Neural cell (in vitro differentiated cells): ENCODE measurements around the gene ENTREP1. TPM values are rescaled to one million over a fixed set of nuclear protein-coding genes. Genes with fewer than 3 reads are reported as not detected.

Experiments used
- H2AFZ ChIP-seq: fragments of 200-600, 300-800 bp; sonication (generic), shearing (Covaris generic); 2 replicates; pipeline ENCODE4 v1.6.0; 2014; ENCODE audit warnings: low read depth, mild to moderate bottlenecking, antibody characterized with exemption, low read length, moderate library complexity
- H3F3A ChIP-seq: fragments of 200-600 bp; shearing (Covaris generic); 2 replicates; pipeline ENCODE4 v1.6.1; 2016; ENCODE audit warnings: mild to moderate bottlenecking, moderate library complexity, mixed read lengths, antibody characterized with exemption, low read length; ENCODE audit not compliant: insufficient read depth, poor library complexity, severe bottlenecking
- H3K27ac ChIP-seq: fragments of 200-600, 300-800 bp; sonication (generic), shearing (Covaris generic); 2 replicates; pipeline ENCODE4 v1.5.1; 2014; ENCODE audit warnings: mild to moderate bottlenecking, low read length, moderate library complexity
- H3K27me3 ChIP-seq: fragments of 300-800, 200-600 bp; sonication (generic), shearing (Covaris generic); 2 replicates; pipeline ENCODE4 v1.6.0; 2014; ENCODE audit warnings: mild to moderate bottlenecking, low read depth, low read length, moderate library complexity; ENCODE audit not compliant: insufficient read depth
- H3K36me3 ChIP-seq: fragments of 300-800, 200-600 bp; sonication (generic), shearing (Covaris generic); 2 replicates; pipeline ENCODE4 v1.5.1; 2014; ENCODE audit warnings: mild to moderate bottlenecking, antibody characterized with exemption, low read length, moderate library complexity; ENCODE audit not compliant: insufficient read depth
- H3K4me2 ChIP-seq: fragments of 300-800, 200-600 bp; sonication (generic), shearing (Covaris generic); 2 replicates; pipeline ENCODE4 v1.6.0; 2014; ENCODE audit warnings: mild to moderate bottlenecking, low read length
- H3K4me3 ChIP-seq: fragments of 300-800, 200-600 bp; sonication (generic), shearing (Covaris generic); 2 replicates; pipeline ENCODE4 v1.5.1; 2014; ENCODE audit warnings: mild to moderate bottlenecking, low read length, moderate library complexity
- H3K79me2 ChIP-seq: fragments of 200-600 bp; shearing (Covaris generic); replicated peaks from 2 replicates; pipeline ENCODE4 v1.6.0; 2014; ENCODE audit warnings: mild to moderate bottlenecking, low read length, moderate library complexity; ENCODE audit not compliant: insufficient read depth
- H3K9ac ChIP-seq: fragments of 300-800, 200-600 bp; sonication (generic), shearing (Covaris generic); 2 replicates; pipeline ENCODE4 v1.6.1; 2016; ENCODE audit warnings: mild to moderate bottlenecking, low read length, mixed read lengths
- H3K9me2 ChIP-seq: fragments of 200-600 bp; shearing (Covaris generic); 2 replicates; pipeline ENCODE4 v1.6.1; 2016; ENCODE audit warnings: mild to moderate bottlenecking, low read length, mixed read lengths; ENCODE audit not compliant: insufficient read depth
- H3K9me3 ChIP-seq: fragments of 200-600, 300-800 bp; sonication (generic), shearing (Covaris generic); 2 replicates; pipeline ENCODE4 v1.6.1; 2016; ENCODE audit warnings: mild to moderate bottlenecking, mixed run types, low read length, moderate library complexity, mixed read lengths
- H4K20me1 ChIP-seq: fragments of 200-600 bp; shearing (Covaris generic); 2 replicates; pipeline ENCODE4 v1.6.1; 2016; ENCODE audit warnings: mild to moderate bottlenecking, mixed run types; ENCODE audit not compliant: insufficient read depth
- CTCF ChIP-seq: fragments of 450-650 bp; IDR thresholded peaks from 2 replicates; pipeline ENCODE4 v1.5.1; 2014; ENCODE audit warnings: antibody characterized with exemption, mild to moderate bottlenecking, moderate library complexity; ENCODE audit not compliant: poor library complexity, severe bottlenecking
- EP300 ChIP-seq: fragments of 450-650 bp; conservative IDR thresholded peaks from 2 replicates; pipeline ENCODE4 v1.6.1; 2014; ENCODE audit warnings: antibody characterized with exemption, mild to moderate bottlenecking, moderate library complexity; ENCODE audit not compliant: poor library complexity, severe bottlenecking
- EZH2 ChIP-seq: fragments of 200-600, 300-800 bp; shearing (Covaris generic), sonication (generic); IDR thresholded peaks from 2 replicates; pipeline ENCODE4 v1.6.1; 2014; ENCODE audit warnings: antibody characterized with exemption, low read length, borderline replicate concordance, mild to moderate bottlenecking; ENCODE audit not compliant: insufficient read depth, poor library complexity, severe bottlenecking
- MXI1 ChIP-seq: fragments of 450-650 bp; conservative IDR thresholded peaks from 2 replicates; pipeline ENCODE4 v1.6.1; 2014; ENCODE audit warnings: antibody characterized with exemption, mild to moderate bottlenecking; ENCODE audit not compliant: poor library complexity, severe bottlenecking
- POLR2AphosphoS5 ChIP-seq: IDR thresholded peaks from 2 replicates; pipeline ENCODE4 v1.6.1; 2012
- RAD21 ChIP-seq: fragments of 450-650 bp; conservative IDR thresholded peaks from 2 replicates; pipeline ENCODE4 v1.6.1; 2014; ENCODE audit warnings: antibody characterized with exemption, mild to moderate bottlenecking, moderate library complexity
- REST ChIP-seq: IDR thresholded peaks from 2 replicates; pipeline ENCODE4 v1.6.1; 2012; ENCODE audit warnings: borderline replicate concordance
- SMC3 ChIP-seq: fragments of 450-650 bp; conservative IDR thresholded peaks from 2 replicates; pipeline ENCODE4 v1.6.1; 2014; ENCODE audit warnings: antibody characterized with exemption, mild to moderate bottlenecking, moderate library complexity; ENCODE audit not compliant: poor library complexity
- TAF1 ChIP-seq: IDR thresholded peaks from 2 replicates; pipeline ENCODE4 v1.6.1; 2012; ENCODE audit warnings: low read depth
- polyA plus RNA-seq: library from polyadenylated mRNA; depleted of rRNA; stranded (reverse); fragments of >200 nt; gene quantifications from 2 replicates; pipeline ENCODE4 v1.2.3, GENCODE V29; 2014

The ENTREP1 gene
- polyA plus RNA-seq, 1 donor from 2014 or later: 2.0 TPM

- H3K27me3 ChIP-seq: no peaks in the 10 kb centered on the region
- no peak overlapping the region for H3K4me2 ChIP-seq
- H4K20me1 ChIP-seq: no peaks in the 10 kb centered on the region
- no peak overlapping the region for H3K4me3 ChIP-seq
- TF ChIP-seq EP300 (no peak), TAF1 (no peak), RAD21 (no peak), POLR2AphosphoS5 (no peak), REST (no peak), SMC3 (no peak), CTCF (no peak), EZH2 (no peak), MXI1 (no peak)
- no peaks in the 10 kb centered on the region for H3K79me2 ChIP-seq
- H3F3A ChIP-seq: no peaks in the 10 kb centered on the region
- no peaks in the 10 kb centered on the region for H3K36me3 ChIP-seq
- H3K27ac ChIP-seq: no peak overlapping the region
- H3K9me3 ChIP-seq: no peaks in the 10 kb centered on the region
- H3K9ac ChIP-seq: no peak overlapping the region
- no peaks in the 10 kb centered on the region for H3K9me2 ChIP-seq
- H2AFZ ChIP-seq: no peak overlapping the region
Observed at GRCh38 chr9:69396759-69397158, 71.7 kb downstream of the ENTREP1 start.

GRCh38 chr9:69397384-69398214, 72.6 kb downstream of the ENTREP1 start:
- Histone ChIP-seq H2AFZ (no peak overlapping the region), H3K4me3 (no peak overlapping the region)

More at GRCh38 chr9:69397384-69398214, 72.6 kb downstream of the ENTREP1 start:
- Histone ChIP-seq H3K9ac (no peak overlapping the region), H3K36me3 (no peaks in the 10 kb centered on the region), H3K4me2 (no peak overlapping the region), H3K27me3 (no peaks in the 10 kb centered on the region), H3F3A (no peaks in the 10 kb centered on the region), H4K20me1 (no peaks in the 10 kb centered on the region), H3K9me3 (no peaks in the 10 kb centered on the region), H3K9me2 (no peaks in the 10 kb centered on the region), H3K79me2 (no peaks in the 10 kb centered on the region), H3K27ac (no peak overlapping the region)
- no peak for TF ChIP-seq CTCF
- no peak for TF ChIP-seq TAF1
- no peak for TF ChIP-seq EZH2
- no peak for TF ChIP-seq EP300
- TF ChIP-seq POLR2AphosphoS5: no peak
- no peak for TF ChIP-seq MXI1
- TF ChIP-seq SMC3: no peak
